H9 (cell line): ENCODE measurements around the gene FAM53B. TPM values are rescaled to one million over a fixed set of nuclear protein-coding genes. Genes with fewer than 3 reads are reported as not detected.
"Not testable (repeated sequence)": the region's sequence is repeated elsewhere in the genome, so short reads cannot be mapped to it uniquely, and the experiment has no call there.

Experiments
- DNase-seq: peaks from one replicate; pipeline ENCODE4 v3.0.0-alpha.2; 2017
- H2AFZ ChIP-seq: one replicate; pipeline ENCODE4 v1.6.1; 2013; ENCODE audit warnings: mild to moderate bottlenecking, low read length, control low read depth, moderate library complexity
- H2AK5ac ChIP-seq: 2 replicates; pipeline ENCODE4 v1.6.1; 2013; ENCODE audit warnings: low read length, control low read depth, mixed read lengths; ENCODE audit not compliant: insufficient read length
- H2BK120ac ChIP-seq: one replicate; pipeline ENCODE4 v1.6.1; 2013; ENCODE audit warnings: low read depth, mild to moderate bottlenecking, low read length, control low read depth, inconsistent platforms; ENCODE audit not compliant: poor library complexity, severe bottlenecking
- H2BK12ac ChIP-seq: 2 replicates; pipeline ENCODE4 v1.6.1; 2013; ENCODE audit warnings: low read length, control low read depth, mixed read lengths, low read depth; ENCODE audit not compliant: insufficient read length
- H2BK15ac ChIP-seq: 2 replicates; pipeline ENCODE4 v1.6.1; 2013; ENCODE audit warnings: low read depth, low read length, control low read depth
- H2BK20ac ChIP-seq: one replicate; pipeline ENCODE4 v1.6.1; 2013; ENCODE audit warnings: low read depth, mild to moderate bottlenecking, low read length, control low read depth, inconsistent platforms; ENCODE audit not compliant: poor library complexity, severe bottlenecking
- H2BK5ac ChIP-seq: 2 replicates; pipeline ENCODE4 v1.6.1; 2013; ENCODE audit warnings: low read length, control low read depth, mixed read lengths; ENCODE audit not compliant: insufficient read length
- H3K14ac ChIP-seq: 2 replicates; pipeline ENCODE4 v1.6.1; 2013; ENCODE audit warnings: low read length, control low read depth; ENCODE audit not compliant: insufficient read depth
- H3K18ac ChIP-seq: 2 replicates; pipeline ENCODE4 v1.6.1; 2013; ENCODE audit warnings: low read depth, mild to moderate bottlenecking, mixed read lengths, low read length, control low read depth; ENCODE audit not compliant: insufficient read length
- H3K23ac ChIP-seq: 2 replicates; pipeline ENCODE4 v1.6.1; 2013; ENCODE audit warnings: low read length, control low read depth, mixed read lengths, low read depth; ENCODE audit not compliant: insufficient read length
- H3K23me2 ChIP-seq: 2 replicates; pipeline ENCODE4 v1.6.1; 2013; ENCODE audit warnings: low read depth, mild to moderate bottlenecking, mixed read lengths, low read length, control low read depth; ENCODE audit not compliant: insufficient read length, poor library complexity, severe bottlenecking
- H3K27ac ChIP-seq: 2 replicates; pipeline ENCODE4 v1.5.1; 2013; ENCODE audit warnings: low read length, control low read depth, mixed read lengths, low read depth; ENCODE audit not compliant: insufficient read length
- H3K27me3 ChIP-seq: 2 replicates; pipeline ENCODE4 v1.6.1; 2013; ENCODE audit warnings: low read length, control low read depth, inconsistent platforms; ENCODE audit not compliant: insufficient read depth
- H3K4ac ChIP-seq: 2 replicates; pipeline ENCODE4 v1.6.1; 2013; ENCODE audit warnings: low read depth, mild to moderate bottlenecking, control low read depth, inconsistent platforms, low read length, moderate library complexity
- H3K4me1 ChIP-seq: 2 replicates; pipeline ENCODE4 v1.6.1; 2013; ENCODE audit warnings: low read length, control low read depth, inconsistent platforms; ENCODE audit not compliant: insufficient read depth
- H3K4me2 ChIP-seq: 2 replicates; pipeline ENCODE4 v1.6.1; 2013; ENCODE audit warnings: low read length, control low read depth, mixed read lengths; ENCODE audit not compliant: insufficient read length, insufficient read depth
- H3K56ac ChIP-seq: 2 replicates; pipeline ENCODE4 v1.6.1; 2013; ENCODE audit warnings: low read depth, mild to moderate bottlenecking, mixed read lengths, low read length, control low read depth; ENCODE audit not compliant: insufficient read length
- H3K79me1 ChIP-seq: 2 replicates; pipeline ENCODE4 v1.6.1; 2013; ENCODE audit warnings: low read depth, mild to moderate bottlenecking, moderate library complexity, low read length, control low read depth, inconsistent platforms; ENCODE audit not compliant: insufficient read depth, poor library complexity, severe bottlenecking
- H3K79me2 ChIP-seq: 2 replicates; pipeline ENCODE4 v1.6.1; 2013; ENCODE audit warnings: low read length, control low read depth, inconsistent platforms; ENCODE audit not compliant: insufficient read depth
- H3K9ac ChIP-seq: 2 replicates; pipeline ENCODE4 v1.6.1; 2013; ENCODE audit warnings: low read length, control low read depth, mixed read lengths; ENCODE audit not compliant: insufficient read length; ENCODE audit errors: extremely low read depth
- H3K9me3 ChIP-seq: one replicate; pipeline ENCODE4 v1.6.1; 2013; ENCODE audit warnings: low read depth, low read length, inconsistent platforms; ENCODE audit not compliant: control insufficient read depth
- H3T11ph ChIP-seq: one replicate; pipeline ENCODE4 v1.6.1; 2013; ENCODE audit warnings: mild to moderate bottlenecking, low read length, control low read depth, inconsistent platforms
- H4K20me1 ChIP-seq: one replicate; pipeline ENCODE4 v1.6.1; 2013; ENCODE audit not compliant: control insufficient read depth, insufficient read length, insufficient read depth
- H4K5ac ChIP-seq: 2 replicates; pipeline ENCODE4 v1.6.1; 2013; ENCODE audit warnings: low read depth, mild to moderate bottlenecking, mixed read lengths, low read length, control low read depth; ENCODE audit not compliant: insufficient read length
- H4K8ac ChIP-seq: replicated peaks from 2 replicates; pipeline ENCODE4 v1.6.1; 2013; ENCODE audit warnings: low read length, control low read depth, mixed read lengths, low read depth; ENCODE audit not compliant: insufficient read length
- H4K91ac ChIP-seq: 2 replicates; pipeline ENCODE4 v1.6.1; 2013; ENCODE audit warnings: low read depth, mild to moderate bottlenecking, moderate library complexity, mixed read lengths, low read length, control low read depth; ENCODE audit not compliant: insufficient read length
- H3K27ac Mint-ChIP-seq, 3 experiments: 2 replicates in 2 of 3; 3 replicates in 1 of 3; pipeline ENCODE4 v1.8.0; 2020 to 2021; ENCODE audit warnings: mixed read lengths in 3 of 3, mild to moderate bottlenecking in 1 of 3, moderate library complexity in 1 of 3
- H3K27me3 Mint-ChIP-seq: 2 replicates; pipeline ENCODE4 v1.8.0; 2021; ENCODE audit warnings: low read depth, mild to moderate bottlenecking, moderate library complexity, mixed read lengths
- H3K36me3 Mint-ChIP-seq, 3 experiments: 2 replicates in 2 of 3; 3 replicates in 1 of 3; pipeline ENCODE4 v1.8.0; 2020 to 2021; ENCODE audit warnings: low read depth in 3 of 3, mixed read lengths in 3 of 3; ENCODE audit not compliant: insufficient read depth in 1 of 3
- H3K4me1 Mint-ChIP-seq, 2 experiments: 2 replicates each; pipeline ENCODE4 v1.8.0; 2020; ENCODE audit warnings: mixed read lengths in 2 of 2
- H3K4me3 Mint-ChIP-seq, 2 experiments: 2 replicates in 1 of 2; 3 replicates in 1 of 2; pipeline ENCODE4 v1.8.0; 2020 to 2021; ENCODE audit warnings: mild to moderate bottlenecking in 2 of 2, mixed read lengths in 2 of 2, moderate library complexity in 1 of 2
- H3K9me3 Mint-ChIP-seq, 2 experiments: 2 replicates in 1 of 2; 3 replicates in 1 of 2; pipeline ENCODE4 v1.8.0; 2020; ENCODE audit warnings: mild to moderate bottlenecking in 2 of 2, mixed read lengths in 2 of 2, moderate library complexity in 1 of 2
- WGBS: extraction: QIAGEN DNeasy Blood & Tissue Kit; methylation state at CpG from one replicate; pipeline ENCODE4 v1.1.7; 2013; ENCODE audit warnings: missing lambda C conversion rate, low lambda C conversion rate, mixed read lengths; ENCODE audit not compliant: insufficient read length; ENCODE audit errors: extremely low coverage; 5-methylcytosine and 5-hydroxymethylcytosine counted together
- total RNA-seq: library from RNA; stranded (reverse); gene quantifications from 2 replicates; pipeline ENCODE4 v1.2.1, GENCODE V29; 2021

Gene FAM53B
- total RNA-seq, 1 experiment from 2014 or later = 11.5 TPM

DNA sequence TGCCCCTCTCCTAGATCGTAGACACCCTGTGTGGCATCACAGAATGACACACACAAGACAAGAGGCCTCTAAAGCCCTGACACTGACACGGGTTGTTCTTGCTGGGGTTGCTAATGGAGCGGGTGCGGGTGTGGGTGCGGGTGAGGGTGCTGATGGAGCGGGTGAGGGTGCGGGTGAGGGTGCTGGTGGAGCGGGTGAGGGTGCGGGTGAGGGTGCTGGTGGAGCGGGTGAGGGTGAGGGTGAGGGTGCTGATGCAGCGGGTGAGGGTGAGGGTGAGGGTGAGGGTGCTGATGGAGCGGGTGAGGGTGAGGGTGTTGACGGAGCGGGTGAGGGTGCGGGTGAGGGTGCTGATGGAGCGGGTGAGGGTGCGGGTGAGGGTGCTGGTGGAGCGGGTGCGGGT is 134.0 kb downstream of the FAM53B start:
- H4K5ac ChIP-seq, H3K36me3 Mint-ChIP-seq, H2BK20ac ChIP-seq, H2BK5ac ChIP-seq, H3K9ac ChIP-seq, H3K79me2 ChIP-seq, H2BK120ac ChIP-seq, H3K27me3 Mint-ChIP-seq, H3K56ac ChIP-seq, H4K8ac ChIP-seq, H3K27ac Mint-ChIP-seq, H3K4me2 ChIP-seq, H3K18ac ChIP-seq, H3K27me3 ChIP-seq, H3K23ac ChIP-seq, H2AFZ ChIP-seq, H3K27ac ChIP-seq, H3K4ac ChIP-seq, H3K14ac ChIP-seq, H2BK15ac ChIP-seq, H3K9me3 ChIP-seq, H2BK12ac ChIP-seq, H3K9me3 Mint-ChIP-seq, H3K4me3 Mint-ChIP-seq, DNase-seq, H3K23me2 ChIP-seq, H4K91ac ChIP-seq, H2AK5ac ChIP-seq, H3K4me1 ChIP-seq, H3T11ph ChIP-seq, H4K20me1 ChIP-seq, H3K79me1 ChIP-seq: not testable (repeated sequence)
- whole genome bisulfite sequencing = no CpG with 5 or more reads among the region's 19 CpGs
- H3K4me1 Mint-ChIP-seq = peaks cover 8 to 19% of the 10 kb centered on the region in 2 experiments
